Ishikawa (cell line): ENCODE results near the gene TDO2.

Source experiments
- CEBPB ChIP-seq: IDR thresholded peaks from 2 replicates; pipeline ENCODE4 v1.6.1; 2012
- CREB1 ChIP-seq: IDR thresholded peaks from 2 replicates; pipeline ENCODE4 v1.6.1; 2012; ENCODE audit warnings: low read depth
- EP300 ChIP-seq: IDR thresholded peaks from 2 replicates; pipeline ENCODE4 v1.6.1; 2012; ENCODE audit warnings: borderline replicate concordance
- FOXM1 ChIP-seq: IDR thresholded peaks from 2 replicates; pipeline ENCODE4 v1.6.1; 2012; ENCODE audit warnings: low read depth, borderline replicate concordance
- RAD21 ChIP-seq: IDR thresholded peaks from 2 replicates; pipeline ENCODE4 v1.6.1; 2012; ENCODE audit warnings: low read depth
- REST ChIP-seq: IDR thresholded peaks from 2 replicates; pipeline ENCODE4 v1.6.1; 2012; ENCODE audit warnings: low read depth, mild to moderate bottlenecking
- TAF1 ChIP-seq: IDR thresholded peaks from 2 replicates; pipeline ENCODE4 v1.6.1; 2012; ENCODE audit warnings: low read depth, mild to moderate bottlenecking
- TCF12 ChIP-seq: IDR thresholded peaks from 2 replicates; pipeline ENCODE4 v1.6.1; 2012; ENCODE audit warnings: low read depth
- YY1 ChIP-seq: IDR thresholded peaks from 2 replicates; pipeline ENCODE4 v1.6.1; 2012; ENCODE audit warnings: low read depth
- ZBTB7A ChIP-seq: IDR thresholded peaks from 2 replicates; pipeline ENCODE4 v1.6.1; 2012; ENCODE audit warnings: low read depth
- TF ChIP-seq, protein P1 (sequence below): IDR thresholded peaks from 2 replicates; pipeline ENCODE4 v1.6.1; 2012

DNA sequence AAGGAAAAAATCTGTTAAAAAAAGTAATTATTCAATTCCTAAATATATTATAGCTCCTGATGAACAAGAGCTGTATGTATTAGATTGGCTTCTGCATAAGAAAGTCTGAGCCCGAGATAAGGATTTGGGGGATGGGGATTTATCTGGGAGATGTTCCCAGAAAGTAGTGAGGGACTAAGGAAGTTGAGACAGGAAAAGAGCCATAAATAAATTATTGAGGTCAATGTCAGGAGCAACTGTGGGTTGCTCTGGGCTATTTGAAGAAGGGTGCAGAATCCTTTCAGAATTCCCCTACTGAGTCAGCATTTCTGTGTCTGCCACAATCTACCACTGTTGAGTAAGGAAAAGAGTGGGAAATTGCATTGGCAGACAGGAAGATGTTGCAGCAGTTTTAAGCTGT is 3.1 kb upstream of the TDO2 start:
- TF ChIP-seq ZBTB7A: no peak
- TF ChIP-seq CEBPB: no peak
- TF ChIP-seq FOXM1: no peak
- TF ChIP-seq EP300: no peak
- no peak for TF ChIP-seq TAF1
- TF ChIP-seq RAD21: no peak
- TF ChIP-seq, protein P1, sequence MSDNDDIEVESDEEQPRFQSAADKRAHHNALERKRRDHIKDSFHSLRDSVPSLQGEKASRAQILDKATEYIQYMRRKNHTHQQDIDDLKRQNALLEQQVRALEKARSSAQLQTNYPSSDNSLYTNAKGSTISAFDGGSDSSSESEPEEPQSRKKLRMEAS: no peak
- no peak for TF ChIP-seq YY1
- TF ChIP-seq CREB1: no peak
- TF ChIP-seq REST: no peak
- no peak for TF ChIP-seq TCF12
